LNCAP (cell line): ENCODE results near the gene ZNF808.

Source experiments
- CTCF ChIP-seq: fragments of 450-650 bp; IDR thresholded peaks from 2 replicates; pipeline ENCODE4 v1.5.1; 2017; ENCODE audit warnings: mild to moderate bottlenecking

Gene ZNF808

DNA sequence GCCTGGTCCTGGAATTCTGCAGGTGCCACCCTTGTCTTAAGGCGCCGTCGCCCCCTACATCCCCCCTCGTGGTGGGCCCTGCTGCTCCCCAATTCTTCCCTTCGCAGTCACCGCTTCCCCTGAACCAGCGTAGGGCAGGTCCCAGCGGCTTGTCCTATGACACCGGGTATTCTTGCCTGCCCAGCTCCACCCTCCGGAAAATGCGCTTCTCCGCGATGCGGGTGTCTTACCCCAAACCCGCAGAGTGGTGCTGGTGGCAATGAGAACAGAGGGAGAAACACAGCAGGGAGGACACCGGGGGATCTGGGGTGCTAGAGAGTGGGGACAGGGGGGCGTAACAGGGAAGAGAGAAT lies 9.0 kb downstream of the ZNF808 start:
- TF ChIP-seq CTCF, result no peak

DNA sequence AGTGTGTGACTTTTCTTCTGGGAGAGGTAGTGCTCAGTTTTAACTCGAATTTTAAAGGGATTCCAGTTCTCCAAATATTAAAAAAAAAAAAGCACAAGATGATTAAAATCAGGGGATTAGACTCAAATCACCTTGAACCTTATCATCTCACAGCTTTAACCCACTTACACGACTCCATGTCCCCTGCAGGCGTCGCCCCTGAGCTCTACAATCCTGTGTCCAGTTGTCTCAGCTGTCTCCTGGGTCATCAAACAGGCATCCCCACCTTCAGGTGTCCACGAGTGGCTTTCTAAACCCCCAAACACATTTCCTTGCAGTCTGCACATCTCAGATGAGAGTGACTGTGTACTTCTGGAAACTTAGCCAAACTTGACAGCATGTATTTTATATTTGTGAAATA lies 14.1 kb downstream of the ZNF808 start:
- TF ChIP-seq CTCF, result no peak

- no peak for TF ChIP-seq CTCF
These were observed 15.7 kb downstream of the ZNF808 start for GRCh38 chr19:52542984-52543664.

GRCh38 chr19:52554216-52554971 lies 26.9 kb downstream of the ZNF808 start:
- no peak for TF ChIP-seq CTCF

DNA sequence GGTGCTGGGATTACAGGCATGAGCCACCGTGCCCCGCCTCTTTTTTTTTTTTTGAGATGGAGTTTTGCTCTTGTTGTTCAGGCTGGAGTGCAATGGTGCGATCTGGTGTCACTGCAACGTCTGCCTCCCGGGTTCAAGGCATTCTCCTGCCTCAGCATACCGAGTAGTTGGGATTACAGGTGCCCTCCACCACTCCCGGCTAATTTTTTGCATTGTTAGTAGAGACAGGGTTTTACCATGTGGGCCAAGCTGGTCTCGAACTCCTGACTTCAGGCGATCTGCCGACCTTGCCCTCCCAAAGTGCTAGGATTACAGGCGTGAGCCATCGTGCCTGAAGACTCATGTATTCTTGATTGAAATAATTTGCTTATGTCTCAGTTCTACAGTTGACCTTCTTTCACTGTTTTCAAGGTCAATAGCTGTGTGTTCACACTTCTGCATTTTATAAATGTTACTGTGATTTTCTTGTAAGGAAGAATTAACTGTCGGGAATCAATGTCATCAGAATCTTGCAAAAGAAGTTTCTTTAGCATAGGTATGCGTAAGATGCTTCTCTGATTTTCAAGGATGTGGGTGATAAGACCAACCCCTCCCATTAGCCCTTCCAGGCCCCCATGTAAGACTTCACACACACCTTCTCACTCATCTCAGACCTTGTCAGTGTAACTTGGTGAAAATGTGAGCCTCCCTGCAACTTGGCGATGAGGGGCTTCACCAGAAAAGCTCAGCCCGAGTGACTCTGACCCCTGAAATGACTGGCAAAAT lies 29.9 kb downstream of the ZNF808 start:
- TF ChIP-seq CTCF, result no peak

DNA sequence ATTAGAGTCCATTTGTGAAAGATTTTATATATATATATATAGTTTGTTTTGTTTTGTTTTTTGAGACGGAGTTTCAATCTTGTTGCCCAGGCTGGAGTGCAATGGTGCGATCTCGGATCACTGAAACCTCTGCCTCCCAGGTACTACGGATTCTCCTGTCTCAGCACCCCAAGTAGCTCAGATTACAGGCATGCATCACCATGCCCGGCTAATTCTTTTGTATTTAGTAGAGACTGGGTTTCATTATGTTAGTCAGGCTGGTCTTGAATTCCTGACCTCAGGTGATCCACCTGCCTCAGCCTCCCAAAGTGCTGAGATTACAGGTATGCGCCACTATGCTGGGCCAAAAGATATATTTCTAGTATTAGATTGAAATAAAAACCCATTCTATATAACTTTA lies 38.7 kb downstream of the ZNF808 start:
- no peak for TF ChIP-seq CTCF

DNA sequence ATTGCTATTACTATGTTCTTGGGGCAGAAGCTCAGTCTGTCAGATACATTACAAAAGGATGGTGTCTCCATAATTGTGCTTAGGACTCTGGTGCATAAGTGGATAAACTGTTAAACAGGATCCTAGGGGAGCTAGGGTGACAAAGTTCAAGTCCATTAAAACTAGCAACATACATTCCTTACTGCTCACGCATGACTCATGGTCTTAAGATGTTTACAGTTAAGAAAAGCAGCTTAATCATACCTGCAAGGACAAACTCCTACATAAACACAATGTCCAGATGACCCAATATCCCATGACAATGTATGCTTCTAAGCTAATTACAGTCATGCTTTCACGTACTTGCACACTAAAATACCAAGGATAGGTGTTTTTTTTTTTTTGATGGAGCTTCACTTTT lies 39.1 kb downstream of the ZNF808 start:
- no peak for TF ChIP-seq CTCF
